K562 (cell line): ENCODE data around the gene THAP2. TPM values are rescaled to one million over a fixed set of nuclear protein-coding genes. Genes with fewer than 3 reads are reported as not detected.

Experiments
- ATAC-seq: fragments of 200-7000 bp; cut with Tn5 transposase; 3 replicates; pipeline ENCODE4 v1.9.1; 2020; ENCODE audit warnings: moderate library complexity
- BruUV-seq: library from RNA; stranded (reverse); fragments of 400-500 nt; replicated peaks from 2 replicates; lab custom pipeline; 2021; lab: Mats Ljungman, UMichigan
- CTCF ChIA-PET: fragments of 300-600 bp; formaldehyde crosslinking; extraction: SDS; loops from one replicate; lab custom pipeline; 2021; ENCODE audit warnings: low intra/inter-chr PET ratio; lab: Yijun Ruan, JAX
- POLR2A ChIA-PET: fragments of 300-600, 350-650 bp; sonication (Branson Sonifier 250); formaldehyde crosslinking; extraction: SDS; loops from one replicate; lab custom pipeline; 2021; ENCODE audit warnings: antibody characterized with exemption, inconsistent platforms; lab: Yijun Ruan, JAX
- DNase-seq, 4 experiments: peaks; one replicate each; pipeline versions ENCODE4 v3.0.0 to v3.0.0-alpha.2; 2011 to 2018; ENCODE audit warnings: low spot score in 3 of 4, mixed read lengths in 3 of 4; ENCODE audit errors: extremely low read depth in 1 of 4
- FAIRE-seq: peaks from 2 replicates; lab custom pipeline; 2011; peaks lifted over from hg19 to GRCh38; lab: Jason Lieb, UNC
- H2AFZ ChIP-seq: 2 replicates; pipeline ENCODE4 v1.6.0; 2011; ENCODE audit warnings: low read depth, low read length, control low read depth, inconsistent platforms
- H3K27ac ChIP-seq: fragments of 200-600 bp; 3 replicates; pipeline ENCODE4 v1.8.0; 2011; ENCODE audit warnings: low read depth, mild to moderate bottlenecking, control low read depth, inconsistent platforms, low read length, moderate library complexity, mixed read lengths; ENCODE audit errors: extremely low read depth
- H3K27me3 ChIP-seq, 2 experiments: fragments of 300-600 bp in 1 of 2; 2 replicates in 1 of 2; 3 replicates in 1 of 2; pipeline versions ENCODE4 v1.6.0 to v1.8.0; 2011; ENCODE audit warnings: inconsistent platforms in 2 of 2, low read length in 2 of 2, mild to moderate bottlenecking in 1 of 2, mixed read lengths in 1 of 2, moderate library complexity in 1 of 2; ENCODE audit not compliant: control insufficient read depth in 2 of 2, insufficient read depth in 2 of 2
- H3K36me3 ChIP-seq: fragments of 300-600 bp; 3 replicates; pipeline ENCODE4 v1.8.0; 2011; ENCODE audit warnings: mild to moderate bottlenecking, low read length, inconsistent platforms; ENCODE audit not compliant: control insufficient read depth, insufficient read depth
- H3K4me1 ChIP-seq, 2 experiments: fragments of 200-600 bp in 1 of 2; replicated peaks in 1 of 2; 2 replicates in 1 of 2; 3 replicates in 1 of 2; pipeline versions ENCODE4 v1.5.1 to v1.8.0; 2011; ENCODE audit warnings: inconsistent platforms in 2 of 2, low read length in 2 of 2, mild to moderate bottlenecking in 1 of 2, mixed read lengths in 1 of 2, moderate library complexity in 1 of 2; ENCODE audit not compliant: control insufficient read depth in 2 of 2, insufficient read depth in 2 of 2
- H3K4me2 ChIP-seq: 2 replicates; pipeline ENCODE4 v1.6.1; 2011; ENCODE audit warnings: low read length, control low read depth, inconsistent platforms, mixed read lengths; ENCODE audit not compliant: insufficient read depth
- H3K4me3 ChIP-seq: fragments of 200-600 bp; sonication (generic), shearing (Covaris generic); 2 replicates; pipeline ENCODE4 v1.5.1; 2016; ENCODE audit warnings: control low read depth, inconsistent platforms
- H3K79me2 ChIP-seq: fragments of 200-600 bp; 3 replicates; pipeline ENCODE4 v1.8.0; 2011; ENCODE audit warnings: low read length, inconsistent platforms; ENCODE audit not compliant: control insufficient read depth, insufficient read depth
- H3K9ac ChIP-seq, 2 experiments: 2 replicates each; pipeline versions ENCODE4 v1.6.0 to v1.6.1; 2011; ENCODE audit warnings: low read depth in 2 of 2, low read length in 2 of 2, control low read depth in 1 of 2, inconsistent platforms in 1 of 2, mild to moderate bottlenecking in 1 of 2, mixed read lengths in 1 of 2; ENCODE audit not compliant: insufficient read depth in 1 of 2
- H3K9me1 ChIP-seq: one replicate; pipeline ENCODE4 v1.6.0; 2011; ENCODE audit warnings: inconsistent platforms, mild to moderate bottlenecking, low read length, moderate library complexity; ENCODE audit not compliant: control insufficient read depth, insufficient read depth
- H3K9me3 ChIP-seq: replicated peaks from 2 replicates; pipeline ENCODE4 v1.5.1; 2011; ENCODE audit warnings: low read depth, low read length, inconsistent platforms; ENCODE audit not compliant: control insufficient read depth, insufficient read depth
- H4K20me1 ChIP-seq: replicated peaks from 2 replicates; pipeline ENCODE4 v1.6.1; 2011; ENCODE audit warnings: low read length, inconsistent platforms, mixed read lengths; ENCODE audit not compliant: control insufficient read depth, insufficient read depth
- BCOR ChIP-seq: fragments of 450-650 bp; IDR thresholded peaks from 2 replicates; pipeline ENCODE4 v1.6.1; 2016
- CHD4 ChIP-seq: fragments of 200-600 bp; sonication (generic); IDR thresholded peaks from 3 replicates; pipeline ENCODE4 v1.6.1; 2012; ENCODE audit warnings: low read depth, mild to moderate bottlenecking, mixed read lengths, low read length, inconsistent platforms; ENCODE audit not compliant: insufficient read depth, insufficient replicate concordance, poor library complexity, severe bottlenecking
- CREBBP ChIP-seq: IDR thresholded peaks from one replicate; pipeline ENCODE4 v1.6.1; 2012; ENCODE audit warnings: low read depth, mild to moderate bottlenecking, control low read depth, inconsistent platforms, low read length
- DPF2 ChIP-seq: fragments of 450-650 bp; IDR thresholded peaks from 2 replicates; pipeline ENCODE4 v1.6.1; 2016
- FIP1L1 ChIP-seq: fragments of 200-400 bp; formaldehyde crosslinking; IDR thresholded peaks from 2 replicates; pipeline ENCODE4 v1.6.1; 2018; ENCODE audit warnings: mild to moderate bottlenecking, low read depth, low read length; ENCODE audit not compliant: poor library complexity, severe bottlenecking
- JUND ChIP-seq, 2 experiments: IDR thresholded peaks; 2 replicates in 1 of 2; 3 replicates in 1 of 2; pipeline ENCODE4 v1.6.1; 2011; ENCODE audit warnings: borderline replicate concordance in 2 of 2, low read depth in 2 of 2, low read length in 2 of 2, improper control_type of control experiment in 1 of 2, missing biosample characterization in 1 of 2, missing genetic modification characterization in 1 of 2, missing genetic modification reagents in 1 of 2
- PHB2 ChIP-seq: fragments of 450-650 bp; IDR thresholded peaks from 2 replicates; pipeline ENCODE4 v1.6.1; 2017; ENCODE audit warnings: low read depth
- SAP30 ChIP-seq: fragments of 200-600 bp; sonication (generic); IDR thresholded peaks from 2 replicates; pipeline ENCODE4 v1.6.1; 2012; ENCODE audit warnings: borderline replicate concordance, low read depth, mild to moderate bottlenecking, moderate library complexity, low read length, control low read depth, inconsistent platforms; ENCODE audit not compliant: insufficient read depth, poor library complexity, severe bottlenecking
- TAF1 ChIP-seq: IDR thresholded peaks from 2 replicates; pipeline ENCODE4 v1.6.1; 2011; ENCODE audit warnings: mild to moderate bottlenecking, low read length, moderate library complexity; ENCODE audit not compliant: insufficient read depth, control insufficient read depth, severe bottlenecking; ENCODE audit errors: extremely low read depth
- TRIM28 ChIP-seq: fragments of 450-650 bp; IDR thresholded peaks from 2 replicates; pipeline ENCODE4 v1.6.1; 2017
- ZC3H8 ChIP-seq: fragments of 450-650 bp; IDR thresholded peaks from 2 replicates; pipeline ENCODE4 v1.6.1; 2017
- ZNF23 ChIP-seq: fragments of 250-450 bp; sonication (Bioruptor Pico); IDR thresholded peaks from 2 replicates; pipeline ENCODE4 v1.4.0; 2020; ENCODE audit warnings: mild to moderate bottlenecking
- WGBS: fragments of 100-300 bp; shearing (Covaris generic); methylation state at CpG from one replicate; pipeline ENCODE4 v1.1.6; 2016; ENCODE audit warnings: low coverage, mixed read lengths; ENCODE audit not compliant: insufficient coverage; ENCODE audit errors: missing lambda C conversion rate; 5-methylcytosine and 5-hydroxymethylcytosine counted together
- in situ Hi-C: fragments of 300-500 bp; cut with MboI; formaldehyde crosslinking; loops from 4 replicates; pipeline ENCODE4 v1.15.0; 2018; ENCODE audit warnings: inconsistent platforms, mixed read lengths
- intact Hi-C: fragments of 100-400 bp; cut with micrococcal nuclease; formaldehyde crosslinking; loops from 2 replicates; pipeline ENCODE4 v1.14.2; 2022
- polyA plus RNA-seq, 8 experiments: library from polyadenylated mRNA; depleted of rRNA in 4 of 8; stranded (reverse) in 5 of 8; unstranded in 3 of 8; fragments of >200 nt; fragmentation: Nextera tagmentation in 2 of 8; fragmentation: Illumina TruSeq in 1 of 8; extraction: Ambion mirVana in 2 of 8; extraction: Trizol in 1 of 8; gene quantifications; 2 replicates each; pipeline versions ENCODE4 v1.2.1 to v1.2.3, GENCODE V29; 2011 to 2014; ENCODE audit warnings: inconsistent platforms in 1 of 8, missing spikeins in 1 of 8
- total RNA-seq, 7 experiments: library from RNA; depleted of rRNA in 6 of 7; stranded (reverse); fragments of >200 nt in 6 of 7; fragmentation: Illumina TruSeq in 2 of 7; extraction: Trizol in 2 of 7; gene quantifications; 2 replicates each; pipeline versions ENCODE4 v1.2.1 to v1.2.3, GENCODE V29; 2011 to 2021; ENCODE audit warnings: low replicate concordance in 1 of 7
- TF ChIP-seq, protein P1 (sequence below): sonication (generic); formaldehyde crosslinking; IDR thresholded peaks from 2 replicates; pipeline ENCODE4 v1.8.0; 2022; ENCODE audit warnings: mild to moderate bottlenecking, missing genetic modification reagents

Gene THAP2
- total and polyA plus RNA-seq, 9 of the 15 experiments (the other 6 are each of a cell fraction or from before 2014, with no cell fraction given), result 1.8 to 18.9 (median 7.3) TPM

- peak; percentile 26; the same call in 1 of the 2 replicates for TF ChIP-seq JUND (IDR thresholded peaks at IDR 0.05; ENCODE audit: borderline replicate concordance, low read depth, low read length)
- 0 out of 3 replicates have a peak, but pooled peaks have one; percentile 14 for TF ChIP-seq JUND (tag; IDR thresholded peaks at IDR 0.05; ENCODE audit: borderline replicate concordance, low read depth, low read length)
- no peak for TF ChIP-seq TRIM28
- no peak for TF ChIP-seq FIP1L1
- TF ChIP-seq ZNF23 (CRISPR knock-in tag), result no peak
- no peak for TF ChIP-seq CHD4
- no peak for TF ChIP-seq DPF2
- TF ChIP-seq, all 486 proteins: peak for 51
These were observed 1.1 kb upstream of the THAP2 start (continued) for GRCh38 chr12:71662849-71663560.

- in situ Hi-C loops (no loop called here), intact Hi-C loops (no loop called here)
- Histone ChIP-seq H3K4me1 (peaks cover 11 to 12% of the 10 kb centered on the region in 2 experiments; a peak in 3 of 5 replicates), H3K4me2 (peak overlapping the region; percentile 94), H3K36me3 (peaks cover 14% of the 10 kb centered on the region; the same call in 2 of the 3 replicates), H2AFZ (peak overlapping the region; percentile 89), H3K27ac (peak overlapping the region; percentile 97), H3K9ac (peak overlapping the region; percentile 95 to 96), H3K9me1 (no peaks in the 10 kb centered on the region), H3K27me3 (no peaks in the 10 kb centered on the region), H3K4me3 (peak overlapping the region; percentile 85), H4K20me1 (peaks cover 17% of the 10 kb centered on the region), H3K79me2 (peaks cover 72% of the 10 kb centered on the region), H3K9me3 (no peaks in the 10 kb centered on the region)
- ATAC-seq (peak; percentile 11; the same call in 2 of the 3 replicates), DNase-seq (no peak), FAIRE-seq (no peak)
- under 1% methylated on average over 19 of the region's 20 CpGs for WGBS
- POLR2A ChIA-PET, result interaction anchor here (0.6 to 3.8 kb wide), 17 partner anchors 8 to 445 kb away, joined by 3 to 18 read pairs (median 5); partner anchors contain the start of gene TMEM19
- CTCF ChIA-PET, result no interaction called here
- BruUV-seq, result TSS peak; percentile 80
- TF ChIP-seq, protein P1, sequence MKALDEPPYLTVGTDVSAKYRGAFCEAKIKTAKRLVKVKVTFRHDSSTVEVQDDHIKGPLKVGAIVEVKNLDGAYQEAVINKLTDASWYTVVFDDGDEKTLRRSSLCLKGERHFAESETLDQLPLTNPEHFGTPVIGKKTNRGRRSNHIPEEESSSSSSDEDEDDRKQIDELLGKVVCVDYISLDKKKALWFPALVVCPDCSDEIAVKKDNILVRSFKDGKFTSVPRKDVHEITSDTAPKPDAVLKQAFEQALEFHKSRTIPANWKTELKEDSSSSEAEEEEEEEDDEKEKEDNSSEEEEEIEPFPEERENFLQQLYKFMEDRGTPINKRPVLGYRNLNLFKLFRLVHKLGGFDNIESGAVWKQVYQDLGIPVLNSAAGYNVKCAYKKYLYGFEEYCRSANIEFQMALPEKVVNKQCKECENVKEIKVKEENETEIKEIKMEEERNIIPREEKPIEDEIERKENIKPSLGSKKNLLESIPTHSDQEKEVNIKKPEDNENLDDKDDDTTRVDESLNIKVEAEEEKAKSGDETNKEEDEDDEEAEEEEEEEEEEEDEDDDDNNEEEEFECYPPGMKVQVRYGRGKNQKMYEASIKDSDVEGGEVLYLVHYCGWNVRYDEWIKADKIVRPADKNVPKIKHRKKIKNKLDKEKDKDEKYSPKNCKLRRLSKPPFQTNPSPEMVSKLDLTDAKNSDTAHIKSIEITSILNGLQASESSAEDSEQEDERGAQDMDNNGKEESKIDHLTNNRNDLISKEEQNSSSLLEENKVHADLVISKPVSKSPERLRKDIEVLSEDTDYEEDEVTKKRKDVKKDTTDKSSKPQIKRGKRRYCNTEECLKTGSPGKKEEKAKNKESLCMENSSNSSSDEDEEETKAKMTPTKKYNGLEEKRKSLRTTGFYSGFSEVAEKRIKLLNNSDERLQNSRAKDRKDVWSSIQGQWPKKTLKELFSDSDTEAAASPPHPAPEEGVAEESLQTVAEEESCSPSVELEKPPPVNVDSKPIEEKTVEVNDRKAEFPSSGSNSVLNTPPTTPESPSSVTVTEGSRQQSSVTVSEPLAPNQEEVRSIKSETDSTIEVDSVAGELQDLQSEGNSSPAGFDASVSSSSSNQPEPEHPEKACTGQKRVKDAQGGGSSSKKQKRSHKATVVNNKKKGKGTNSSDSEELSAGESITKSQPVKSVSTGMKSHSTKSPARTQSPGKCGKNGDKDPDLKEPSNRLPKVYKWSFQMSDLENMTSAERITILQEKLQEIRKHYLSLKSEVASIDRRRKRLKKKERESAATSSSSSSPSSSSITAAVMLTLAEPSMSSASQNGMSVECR (CRISPR knock-in tag), result peak; percentile 82; the same call in 1 of the 2 replicates
- TF ChIP-seq PHB2 (no peak), TAF1 (peak; percentile 0), CREBBP (no peak), BCOR (0 out of 2 replicates have a peak, but pooled peaks have one; percentile 14), JUND (IDR thresholded peaks at IDR 0.05; ENCODE audit: borderline replicate concordance, low read depth, low read length) (no peak), JUND (tag; IDR thresholded peaks at IDR 0.05; ENCODE audit: borderline replicate concordance, low read depth, low read length) (0 out of 3 replicates have a peak, but pooled peaks have one; percentile 2), ZC3H8 (no peak), SAP30 (peak; percentile 85)
These were observed 449 bp downstream of the THAP2 start for GRCh38 chr12:71664411-71665089.
